HG02973 (cell line): Measurements from ENCODE around the gene ZFHX3.
A peak's percentile ranks its signal among the peaks of the same experiment; 100 is the strongest.

ENCODE experiments used
- ATAC-seq: cut with Tn5 transposase; IDR thresholded peaks from one replicate; pipeline ENCODE4 v1.9.1; 2021; ENCODE audit warnings: moderate library complexity; ENCODE audit not compliant: unreplicated experiment

The ZFHX3 gene

GRCh38 chr16:73041676-73042075 is 6.3 kb downstream of the ZFHX3 start:
- no peak for ATAC-seq

DNA sequence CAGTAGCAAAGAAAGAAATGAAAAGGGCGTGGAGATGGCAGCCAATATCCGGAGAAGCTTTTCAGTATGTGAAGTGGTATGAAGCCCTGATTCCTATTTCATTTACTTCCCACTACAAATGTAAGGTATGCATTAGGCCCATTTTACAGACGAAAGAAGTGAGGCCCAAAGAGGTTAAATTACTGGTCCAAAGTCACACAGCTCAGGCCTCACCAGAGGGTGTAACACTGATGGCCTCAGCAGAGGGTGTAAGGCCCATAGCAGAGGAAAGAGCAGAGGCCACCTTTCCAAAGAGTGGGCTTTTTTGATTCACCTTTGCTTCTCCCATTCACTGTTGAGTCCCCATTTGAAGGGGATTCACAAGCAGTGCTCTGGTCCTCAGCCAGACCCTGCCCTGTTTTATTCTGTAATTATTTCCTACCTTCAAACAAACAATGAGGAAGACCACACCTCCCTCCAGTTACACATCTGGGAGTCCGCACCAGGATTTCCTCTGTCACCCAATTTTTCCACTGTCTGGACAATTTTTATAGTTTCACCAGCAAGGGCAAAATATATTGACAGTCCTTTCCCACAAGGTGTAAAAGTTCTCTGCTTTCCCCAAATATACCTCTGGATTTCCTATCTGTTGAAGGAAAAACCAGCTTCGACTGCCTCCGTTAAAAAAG is 7.1 kb downstream of the ZFHX3 start:
- no peak for ATAC-seq

DNA sequence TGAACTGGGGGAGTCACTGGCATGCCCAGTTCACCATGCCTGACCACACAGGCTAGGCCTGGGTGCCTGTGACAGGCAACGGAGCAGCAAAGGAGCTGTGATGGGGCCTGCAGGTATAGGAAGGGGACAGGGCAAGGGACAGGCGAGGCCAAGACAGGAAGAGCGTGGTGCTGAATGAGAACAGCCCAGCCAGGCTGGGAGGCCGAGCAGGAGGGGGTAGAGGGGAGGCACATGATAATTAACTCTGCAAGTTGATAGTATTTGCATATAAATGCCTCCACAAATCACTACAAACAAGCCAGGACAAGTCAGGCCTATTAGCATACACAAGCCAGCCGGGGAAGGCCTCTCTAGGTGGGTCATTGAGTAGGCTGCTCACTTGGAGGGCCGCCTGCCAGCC is 7.8 kb downstream of the ZFHX3 start:
- ATAC-seq, result no peak

- ATAC-seq, result no peak
Observed at GRCh38 chr16:73037845-73038570, 9.9 kb downstream of the ZFHX3 start.

GRCh38 chr16:73037331-73037745 is 10.6 kb downstream of the ZFHX3 start:
- ATAC-seq, result no peak

DNA sequence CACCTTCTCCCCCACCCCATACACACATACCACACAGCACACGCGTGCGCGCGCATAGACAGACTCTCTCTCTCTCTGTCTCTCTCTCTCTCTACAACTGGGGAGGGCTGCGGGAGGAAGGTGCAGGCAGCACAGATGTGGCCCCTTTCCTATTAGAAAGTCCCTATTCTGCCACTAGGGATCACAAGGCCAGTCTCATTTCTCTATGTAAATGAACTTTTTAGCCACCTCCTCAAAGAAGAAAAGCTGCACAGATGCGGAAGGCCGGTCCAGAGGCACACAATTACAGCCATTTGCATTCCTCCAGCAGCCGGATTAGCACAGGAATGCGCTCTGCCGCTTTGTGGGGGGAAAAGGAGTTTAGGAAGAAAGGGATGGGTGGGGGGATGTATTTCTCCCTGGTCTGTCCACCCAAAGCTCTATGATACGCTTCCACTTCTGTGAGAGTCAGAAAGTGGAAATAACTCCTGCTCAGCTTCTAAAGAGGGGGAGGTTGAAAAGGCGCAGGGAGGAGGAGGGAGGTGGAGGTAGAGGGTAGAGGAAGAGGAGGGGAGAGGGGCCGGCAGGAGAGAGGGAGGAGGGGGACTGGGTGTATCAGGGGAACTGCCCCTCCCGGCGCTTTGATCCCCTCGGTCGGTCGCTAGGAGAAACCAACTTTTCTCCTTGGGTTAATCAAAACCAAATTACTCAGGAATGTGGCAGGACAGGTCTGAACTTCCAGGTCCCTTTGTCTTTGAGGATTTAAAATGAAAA is 11.7 kb downstream of the ZFHX3 start:
- peak; percentile 72 for ATAC-seq

DNA sequence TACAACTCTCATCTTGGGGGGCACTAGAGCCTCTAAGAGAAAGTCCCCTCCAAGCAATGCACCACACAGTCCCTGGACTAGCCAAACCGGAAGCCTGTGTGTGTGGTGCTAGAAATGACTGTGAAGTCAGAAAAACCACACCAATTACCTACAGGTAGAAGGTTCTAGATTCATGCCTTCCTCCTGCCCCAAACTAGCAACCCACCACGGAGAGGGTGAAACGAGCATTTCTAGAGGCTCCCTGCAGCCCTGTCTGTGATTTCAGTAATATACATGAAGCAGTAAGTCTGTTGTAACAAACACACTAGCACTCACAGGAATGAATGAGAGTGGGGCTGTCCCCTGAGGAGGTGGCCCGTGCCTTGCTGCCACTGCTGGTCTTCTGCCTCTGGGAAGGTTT is 13.6 kb downstream of the ZFHX3 start:
- peak; percentile 40 for ATAC-seq

GRCh38 chr16:73033271-73033998 is 14.5 kb downstream of the ZFHX3 start:
- no peak for ATAC-seq

GRCh38 chr16:73032541-73033270 is 15.2 kb downstream of the ZFHX3 start:
- no peak for ATAC-seq

GRCh38 chr16:73031984-73032383 is 15.9 kb downstream of the ZFHX3 start:
- no peak for ATAC-seq

DNA sequence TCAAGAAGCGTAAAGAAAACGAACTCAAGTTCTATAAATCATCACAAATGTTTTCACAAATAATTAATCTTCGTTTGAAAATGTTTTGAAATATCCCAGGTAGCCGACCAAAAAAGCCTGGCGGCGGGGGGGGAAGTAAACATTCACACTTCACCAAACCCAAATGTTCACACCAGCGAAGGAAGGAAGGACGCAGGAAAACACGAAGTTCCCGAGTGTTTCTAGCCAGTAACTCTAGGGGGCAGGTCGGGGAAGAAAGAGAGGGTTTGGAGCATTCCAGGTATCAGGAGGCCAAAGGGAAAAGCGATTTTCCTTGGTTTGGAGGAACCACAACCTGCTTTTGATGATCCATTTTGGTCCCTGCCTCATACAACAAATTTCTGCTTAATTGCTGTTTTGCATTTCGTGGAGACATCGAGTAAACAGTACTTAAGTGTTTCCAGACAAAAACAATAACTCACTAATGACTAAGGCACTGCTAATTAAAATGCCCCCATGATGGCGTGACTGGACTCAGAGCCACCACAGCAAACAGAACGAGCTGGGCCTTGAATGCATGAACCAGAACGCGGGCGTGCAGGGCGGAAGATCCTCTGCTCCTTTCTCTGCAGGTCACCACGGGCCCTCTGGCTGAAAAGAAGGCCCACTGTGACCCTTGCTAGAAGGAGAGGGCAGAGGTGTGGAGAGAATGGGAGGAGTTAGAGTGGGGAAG is 16.6 kb downstream of the ZFHX3 start:
- ATAC-seq, result no peak

DNA sequence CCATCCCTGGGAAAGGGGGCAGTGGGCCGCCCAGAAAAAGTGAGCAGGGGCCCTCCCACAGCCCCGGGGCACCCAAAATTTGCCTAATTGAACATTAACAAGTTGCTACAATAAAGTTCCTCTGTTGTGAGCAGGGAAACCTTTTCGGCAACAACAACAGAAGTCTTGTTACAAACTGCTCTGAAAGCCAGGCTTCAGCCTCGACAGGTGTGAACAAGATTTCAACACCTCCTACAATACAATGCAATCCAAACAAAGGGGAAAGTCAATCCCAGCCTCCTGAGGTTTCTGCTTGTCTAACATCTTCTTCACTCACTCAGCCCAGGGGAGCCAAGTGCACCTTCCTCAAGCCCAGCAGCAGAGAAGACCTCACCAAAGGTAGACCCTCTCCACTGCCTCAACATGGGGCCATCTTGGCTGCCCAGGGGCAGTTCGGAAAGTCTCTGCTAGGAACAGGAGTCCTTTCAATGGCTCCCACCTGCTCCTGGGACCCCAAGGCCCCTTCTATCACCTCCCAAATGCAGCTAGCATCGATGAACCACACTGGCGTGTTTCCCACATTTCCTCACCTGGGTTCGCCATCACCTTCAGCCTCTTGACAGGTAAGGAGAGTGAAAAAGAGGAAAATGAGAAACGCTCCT is 19.1 kb downstream of the ZFHX3 start:
- no peak for ATAC-seq

GRCh38 chr16:73028263-73028662 is 19.7 kb downstream of the ZFHX3 start:
- no peak for ATAC-seq

- no peak for ATAC-seq
Observed at GRCh38 chr16:73027685-73028111, 20.2 kb downstream of the ZFHX3 start.

DNA sequence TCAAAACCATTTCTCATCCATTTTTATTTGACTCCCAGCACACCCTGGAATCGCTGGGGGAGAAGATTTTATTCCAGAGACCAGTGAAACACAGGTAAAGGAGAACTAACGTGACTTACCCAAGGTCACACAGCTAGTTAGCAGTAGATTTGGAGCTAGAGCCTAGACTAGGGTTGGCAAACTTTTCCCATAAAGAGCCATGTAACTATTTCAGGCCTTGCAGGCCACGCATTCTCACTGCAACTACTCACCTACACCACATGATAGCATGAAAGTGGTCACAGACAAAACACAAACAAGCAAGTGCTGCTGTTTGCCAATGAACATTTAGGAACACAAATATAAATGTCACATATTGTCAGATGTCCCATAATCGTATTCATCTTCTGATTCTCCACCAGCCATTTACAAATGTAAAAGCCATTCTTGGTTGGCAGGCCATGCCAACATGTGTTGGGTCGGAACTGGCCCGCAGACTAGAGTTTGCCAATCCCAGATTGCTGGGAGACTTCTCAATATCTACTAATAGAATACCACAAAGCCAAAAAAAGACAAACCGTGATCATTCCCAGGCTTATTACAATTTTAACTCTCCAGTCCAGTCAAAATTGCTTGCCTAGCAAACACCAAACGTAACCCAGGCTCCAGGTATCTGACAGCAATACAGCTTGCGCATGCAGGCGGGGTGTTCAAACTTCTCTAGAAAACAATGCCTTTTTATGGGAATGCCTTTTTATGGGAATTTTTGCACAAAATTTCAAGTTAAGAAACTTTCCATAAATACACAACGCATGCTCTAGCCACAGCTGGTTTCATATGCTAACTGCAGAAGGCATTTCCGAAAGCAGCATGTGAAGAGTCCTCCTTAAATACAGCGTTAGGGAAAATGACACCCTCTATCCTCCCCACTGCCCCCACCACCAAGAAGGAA is 20.9 kb downstream of the ZFHX3 start:
- no peak for ATAC-seq

GRCh38 chr16:73025856-73026210 is 22.1 kb downstream of the ZFHX3 start:
- ATAC-seq, result no peak

DNA sequence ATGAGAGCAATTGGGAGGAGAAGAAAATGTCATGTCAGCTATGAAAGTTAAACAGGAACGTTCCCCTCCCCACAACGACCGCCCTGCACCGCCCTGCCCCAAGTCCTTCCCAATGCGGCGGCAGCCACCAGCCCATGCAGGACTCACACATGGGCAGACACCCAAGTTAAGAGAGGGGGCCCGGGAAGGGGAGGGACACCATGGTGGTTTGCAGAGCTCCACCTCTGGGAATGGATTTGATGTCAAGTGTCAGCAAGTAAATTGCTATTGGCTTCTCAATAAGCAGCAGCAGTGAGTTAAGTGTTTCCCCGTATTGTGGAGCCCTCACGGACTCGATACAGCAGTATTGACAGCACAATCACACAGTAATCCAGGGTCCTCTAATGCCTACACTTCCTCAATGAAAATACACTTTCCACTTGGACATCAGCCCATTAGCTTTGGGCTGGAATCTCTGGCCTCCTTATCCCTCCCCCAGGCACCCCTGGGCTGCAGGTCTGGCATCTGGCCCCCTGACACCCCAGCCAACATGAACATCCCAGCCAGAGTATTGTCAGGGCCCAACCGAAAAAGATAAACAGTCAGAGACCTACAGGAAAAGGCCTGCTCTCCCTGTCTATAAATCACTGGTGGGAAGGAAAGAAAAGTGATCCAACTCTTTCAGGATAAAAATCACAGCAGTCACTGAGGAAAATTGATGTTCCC is 22.6 kb downstream of the ZFHX3 start:
- no peak for ATAC-seq

DNA sequence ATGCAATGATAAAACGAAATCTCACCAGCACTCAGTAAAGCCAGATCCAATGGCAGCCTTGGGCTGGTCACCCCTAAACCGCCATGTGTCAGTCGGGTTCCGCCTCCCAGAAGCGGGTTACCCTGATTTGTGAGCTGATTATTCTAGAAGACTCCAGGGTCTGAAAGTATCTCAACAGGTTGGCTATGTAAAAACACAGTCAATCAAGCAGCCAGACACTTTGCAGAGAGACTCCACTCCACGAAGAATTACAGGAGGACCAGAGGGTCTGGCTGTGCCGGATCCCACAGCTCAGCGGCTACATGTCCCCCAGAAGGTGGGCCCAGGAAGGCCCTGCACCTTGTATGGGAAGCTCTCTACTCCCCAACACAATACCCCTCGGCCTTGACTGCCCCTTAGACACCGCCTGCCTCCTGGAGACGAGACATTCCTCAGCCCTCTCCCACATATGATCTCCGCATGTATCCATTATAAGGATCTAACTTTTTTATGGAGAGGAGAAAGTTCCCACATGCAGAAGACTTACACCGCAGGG is 23.3 kb downstream of the ZFHX3 start:
- ATAC-seq, result no peak
